Measurements from ENCODE around the gene AHCYL1.

AHCYL1 gene

GRCh38 chr1:109977225-109977624, 7.3 kb upstream of the AHCYL1 start:
- no peak for DNase-seq

- no peak for DNase-seq
Observed at GRCh38 chr1:109977657-109978378, 6.7 kb upstream of the AHCYL1 start.

DNA sequence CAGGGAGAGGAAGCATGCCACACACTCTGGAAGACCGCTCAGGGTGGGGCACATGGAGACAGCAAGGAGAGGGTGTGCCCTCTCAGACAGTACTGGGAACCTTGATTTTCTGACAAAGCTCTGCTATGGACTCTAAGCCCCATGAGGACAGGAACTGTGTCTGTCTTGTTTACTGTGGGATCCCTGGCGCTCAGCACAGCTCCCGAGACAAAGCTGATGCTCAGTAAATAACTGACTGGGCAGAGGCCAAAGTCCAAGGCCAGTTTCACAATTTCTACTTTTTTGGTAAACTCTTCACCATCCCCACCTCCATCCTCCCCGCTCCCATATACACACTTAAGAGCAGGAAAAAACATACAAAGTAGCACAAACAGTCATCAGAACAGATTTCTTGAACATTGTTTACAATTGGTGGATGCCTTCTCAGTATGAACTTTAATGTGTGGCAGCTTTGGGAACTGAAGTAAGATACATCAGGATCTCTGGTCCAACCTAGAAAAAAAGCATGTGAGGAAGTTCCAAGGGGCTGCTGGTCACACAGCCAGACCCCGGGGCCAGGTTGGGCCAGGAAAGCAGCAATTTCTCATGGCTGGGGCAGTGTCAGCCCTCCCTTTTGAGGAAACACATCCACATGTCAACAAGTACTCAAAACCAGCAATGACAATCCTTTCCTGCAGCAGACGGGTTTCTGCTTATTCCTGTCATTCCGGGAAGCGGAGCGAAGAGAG, 5.6 kb upstream of the AHCYL1 start:
- no peak for DNase-seq

DNA sequence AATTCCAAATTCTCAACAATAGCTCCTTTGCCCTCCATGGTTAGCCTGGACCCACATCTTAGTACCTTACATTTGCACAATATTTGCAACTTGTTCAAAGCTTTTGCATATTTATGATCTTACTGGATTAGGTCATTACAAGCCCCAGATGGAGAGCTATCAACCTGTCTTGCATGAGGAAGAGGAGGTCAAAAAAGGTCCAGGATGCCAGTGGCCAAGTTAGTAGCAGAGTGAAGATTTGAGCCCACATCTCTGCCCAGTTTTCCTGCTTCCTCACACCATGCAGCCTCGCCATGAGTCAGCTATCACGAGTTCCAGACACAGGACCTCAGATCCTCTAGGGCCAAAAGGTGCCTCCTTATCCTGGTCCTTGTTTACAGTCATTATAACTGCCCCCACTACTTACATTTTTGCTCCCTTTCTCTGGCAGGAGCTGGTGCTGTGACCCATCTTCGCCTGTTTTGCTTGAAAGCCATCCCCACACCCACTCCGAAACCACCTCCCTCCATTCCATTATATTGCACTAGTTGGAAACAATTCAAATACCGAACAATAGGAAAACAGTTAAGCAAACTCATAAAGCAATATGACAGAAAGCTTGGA, 5.0 kb upstream of the AHCYL1 start:
- DNase-seq: no peak

DNA sequence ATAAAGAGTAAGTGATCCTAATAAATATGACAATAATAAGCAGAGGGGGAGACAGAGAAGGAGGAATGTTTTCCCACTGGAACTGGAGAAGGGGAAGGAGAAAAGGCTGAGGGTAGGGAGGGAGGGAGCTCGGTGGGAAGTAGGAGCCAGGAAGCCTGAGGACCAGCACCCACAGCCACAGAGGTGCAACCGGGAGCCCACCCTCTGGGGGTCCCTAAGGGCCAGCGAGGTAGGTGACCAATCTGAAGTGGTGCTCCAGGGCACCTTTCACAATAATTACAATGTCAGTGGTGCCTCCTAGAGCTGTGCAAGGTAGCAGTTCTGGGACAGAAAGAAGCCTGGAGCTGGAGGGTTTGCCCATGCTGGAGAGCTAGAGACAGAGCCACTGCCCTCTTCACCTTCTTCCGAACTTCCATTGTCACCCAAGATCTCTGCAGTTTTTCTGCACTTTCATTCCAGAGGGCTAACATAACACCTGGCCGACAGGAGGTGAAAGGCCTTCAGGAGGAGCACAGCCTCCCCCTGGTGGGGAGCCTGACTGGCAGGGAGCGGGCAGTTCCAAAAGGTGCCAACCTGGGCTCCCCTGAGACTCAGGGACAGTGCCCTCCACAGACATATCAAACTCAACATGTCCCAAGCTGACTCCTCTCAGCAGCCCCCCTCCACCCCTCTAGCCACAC, 4.1 kb upstream of the AHCYL1 start:
- DNase-seq: no peak

DNA sequence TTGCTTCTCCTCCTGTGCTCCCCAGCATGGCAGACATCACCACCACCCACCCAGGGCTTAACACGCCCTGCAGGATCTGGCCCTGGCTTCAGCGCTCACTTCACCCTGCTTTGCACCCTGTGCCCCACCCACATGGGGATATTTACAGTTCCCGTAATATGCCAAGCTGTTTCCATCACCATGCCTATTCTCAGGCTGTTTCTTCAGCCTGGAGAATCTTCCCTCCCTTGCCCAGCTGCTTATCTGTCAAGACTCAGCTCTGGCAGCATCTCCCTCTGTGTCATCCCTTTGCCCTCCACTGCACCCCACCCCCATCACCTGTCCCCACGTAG, 3.6 kb upstream of the AHCYL1 start:
- no peak for DNase-seq

- no peak for DNase-seq
Observed at GRCh38 chr1:109983380-109984189, 980 bp upstream of the AHCYL1 start.

DNA sequence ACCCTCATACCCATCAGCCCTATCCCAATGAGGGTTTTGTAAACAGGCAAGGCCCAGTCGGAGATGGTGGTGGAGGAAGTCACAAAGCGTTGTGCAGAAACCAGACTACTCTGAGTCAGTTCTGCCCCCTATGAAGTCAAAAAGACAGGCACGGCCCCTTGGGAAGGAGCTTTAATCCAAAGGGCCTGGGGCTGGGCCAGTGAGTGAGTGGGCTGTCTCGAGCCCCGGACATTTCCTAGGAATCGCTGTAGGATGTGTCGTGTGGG, 442 bp upstream of the AHCYL1 start:
- DNase-seq: no peak

DNA sequence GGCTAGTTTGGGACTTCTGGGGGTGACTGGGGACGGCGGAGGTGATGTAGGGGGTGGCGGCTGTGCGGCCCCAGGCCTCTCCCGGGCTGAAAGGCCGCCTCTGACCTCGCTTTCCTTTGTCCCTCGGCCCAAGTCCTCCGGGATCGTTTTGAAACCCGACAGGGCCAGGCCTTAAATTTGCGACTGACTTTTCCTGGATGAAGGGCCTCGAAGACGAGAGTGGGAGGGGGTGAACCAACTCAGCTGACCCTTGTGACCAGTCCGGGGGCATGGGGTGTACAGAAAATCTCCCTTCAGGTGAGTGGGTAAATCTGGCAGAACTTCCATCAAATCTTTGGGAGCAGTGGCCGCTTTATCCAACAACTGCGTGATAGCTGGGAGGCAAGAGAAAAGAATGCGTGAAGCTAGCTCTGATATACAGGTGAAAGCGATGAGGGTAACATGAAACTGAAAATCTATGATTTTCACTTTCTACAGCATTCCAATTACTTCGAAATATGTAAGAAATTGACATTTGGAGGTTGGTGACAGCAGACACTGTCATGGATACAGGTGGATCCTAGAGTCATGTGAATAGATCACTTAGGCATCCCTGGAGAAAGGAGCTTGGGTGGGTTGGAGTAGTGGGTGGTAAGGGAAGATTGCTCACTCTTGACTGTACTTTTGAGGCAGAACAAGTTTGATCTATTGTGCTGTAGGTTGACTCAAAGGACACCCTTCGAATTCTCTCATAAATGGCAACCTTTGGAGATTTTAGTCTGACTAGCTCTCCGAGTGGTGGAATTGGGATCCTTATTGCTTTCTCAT, 885 bp downstream of the AHCYL1 start:
- DNase-seq: no peak

- no peak for DNase-seq
Observed at GRCh38 chr1:109986054-109986444, 1.5 kb downstream of the AHCYL1 start.

GRCh38 chr1:109988349-109988914, 3.9 kb downstream of the AHCYL1 start:
- DNase-seq: no peak

DNA sequence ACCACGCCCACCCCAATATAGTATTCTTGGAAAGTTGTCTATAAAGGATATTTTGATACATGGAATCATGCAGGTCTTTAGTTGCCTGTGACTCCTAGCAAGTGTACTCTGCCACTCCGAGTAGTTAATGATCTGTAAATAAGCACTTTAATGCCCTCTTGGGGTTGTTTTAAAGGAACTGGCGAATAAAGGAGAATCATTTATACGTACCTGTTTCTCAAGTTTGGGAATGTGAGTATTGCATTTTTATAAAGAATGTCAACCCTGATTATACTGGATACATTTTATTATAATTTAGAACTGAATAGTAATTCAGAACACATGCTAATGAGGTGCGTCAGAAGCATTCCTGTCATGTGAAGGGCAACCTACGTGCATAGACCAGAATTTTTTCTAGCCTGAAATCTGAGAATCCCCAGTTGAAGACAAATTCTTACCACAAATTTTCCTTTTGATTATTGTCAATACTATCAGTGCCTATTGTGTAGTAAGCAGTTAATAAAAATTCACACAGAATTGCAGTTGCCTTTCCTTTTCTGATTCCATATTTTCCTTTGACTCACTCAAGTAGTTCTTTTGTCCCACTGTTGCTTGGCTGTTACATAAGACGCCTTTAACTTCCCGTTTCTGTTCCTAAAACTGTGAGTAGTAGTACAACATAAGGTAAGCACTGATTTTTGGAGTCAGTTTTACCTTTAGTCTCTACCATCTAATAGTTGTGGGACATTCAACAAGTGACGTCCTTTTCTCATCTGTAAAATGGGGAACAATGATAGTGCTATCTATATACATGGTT, 5.1 kb downstream of the AHCYL1 start:
- DNase-seq: no peak

DNA sequence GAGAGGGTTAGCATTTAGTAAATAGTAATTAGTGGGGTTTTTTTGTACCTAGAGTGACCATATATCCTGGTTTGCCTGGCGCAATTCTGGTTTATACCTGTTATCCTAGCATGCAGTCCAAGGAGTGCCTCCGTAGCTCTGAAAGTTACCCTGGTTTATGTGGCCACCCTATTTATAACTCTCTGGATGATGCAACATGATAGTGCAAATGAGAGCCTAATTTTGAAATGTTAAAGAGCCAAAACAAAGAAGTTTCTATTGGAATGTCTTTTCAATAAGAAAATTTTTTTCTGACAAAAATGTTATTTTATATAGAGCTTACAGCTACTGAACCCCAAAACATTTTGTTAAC, 5.7 kb downstream of the AHCYL1 start:
- no peak for DNase-seq

GRCh38 chr1:109991400-109991925, 6.9 kb downstream of the AHCYL1 start:
- no peak for DNase-seq

DNA sequence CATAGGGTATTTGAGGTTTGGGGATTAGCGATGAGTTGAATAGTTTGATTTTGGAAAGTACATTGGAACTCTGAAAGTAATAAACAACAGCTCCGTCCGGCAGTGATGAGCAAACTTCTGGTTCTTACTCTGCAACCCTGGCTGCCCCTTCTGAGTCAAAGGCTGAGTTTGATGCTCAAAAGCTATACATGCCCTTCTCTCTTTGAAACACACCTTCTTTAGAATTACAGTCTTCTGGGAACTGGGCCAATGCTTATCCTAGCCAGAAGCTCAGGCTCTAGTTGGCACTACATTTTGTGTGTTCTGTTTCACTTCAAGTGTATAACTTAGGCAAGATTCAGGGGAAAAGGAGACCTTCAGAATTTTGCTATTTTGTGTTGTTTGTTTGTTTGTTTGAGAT, 9.3 kb downstream of the AHCYL1 start:
- no peak for DNase-seq

DNA sequence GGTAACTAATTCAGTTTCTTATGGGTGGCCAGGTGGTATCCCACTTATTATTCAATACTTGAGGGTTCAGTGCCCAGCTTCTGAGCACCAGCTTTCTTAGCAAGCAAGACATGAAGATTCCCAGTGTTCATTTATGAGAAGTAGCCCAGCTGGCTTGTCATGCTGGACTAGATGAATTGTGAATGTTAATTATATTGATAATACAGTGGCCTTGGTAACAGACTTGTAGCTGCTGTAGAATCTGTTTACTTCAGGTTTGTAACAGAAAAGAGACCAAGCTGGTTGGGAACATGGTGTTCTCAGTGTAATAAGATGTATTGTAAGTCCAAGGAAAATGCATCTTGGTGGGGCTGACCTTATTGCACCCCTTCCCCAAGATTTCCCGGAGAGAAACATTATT, 10.1 kb downstream of the AHCYL1 start:
- DNase-seq: no peak

DNA sequence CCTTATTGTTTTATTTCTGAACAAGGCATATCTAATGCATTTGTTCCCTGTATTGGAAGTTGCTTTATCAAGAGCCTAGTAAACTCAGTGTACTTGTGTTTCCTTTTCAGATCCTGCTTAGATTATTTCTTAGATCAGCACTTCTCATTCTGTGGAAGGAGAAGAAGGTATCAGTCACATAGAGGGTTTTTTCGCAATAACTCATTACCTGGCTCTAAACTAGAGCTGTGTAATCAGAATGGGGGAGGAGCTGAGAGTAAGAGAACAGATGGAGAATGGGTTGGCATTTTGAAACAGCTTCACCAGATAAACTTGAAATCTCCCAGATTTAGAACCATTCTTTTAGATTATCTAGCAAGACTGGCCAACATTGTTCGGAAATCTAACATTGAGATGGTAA, 11.0 kb downstream of the AHCYL1 start:
- DNase-seq: no peak

DNA sequence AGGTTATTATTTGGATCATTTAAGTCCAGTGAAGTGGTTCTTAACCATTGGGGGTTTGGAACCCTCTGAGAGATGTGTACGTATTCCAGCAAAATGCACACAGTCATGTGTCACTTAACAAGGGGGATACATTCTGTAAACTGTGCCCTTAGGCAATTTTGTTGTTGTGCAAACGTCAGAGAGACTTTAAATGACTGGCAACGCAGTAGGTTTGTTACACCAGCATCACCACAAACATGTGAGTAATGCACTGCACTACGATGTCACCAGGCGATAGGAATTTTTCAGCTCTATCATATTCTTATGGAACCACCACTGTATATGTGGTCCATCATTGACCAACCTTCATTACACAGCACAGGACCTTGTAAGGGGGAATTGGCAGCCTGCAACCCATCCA, 11.9 kb downstream of the AHCYL1 start:
- no peak for DNase-seq

DNA sequence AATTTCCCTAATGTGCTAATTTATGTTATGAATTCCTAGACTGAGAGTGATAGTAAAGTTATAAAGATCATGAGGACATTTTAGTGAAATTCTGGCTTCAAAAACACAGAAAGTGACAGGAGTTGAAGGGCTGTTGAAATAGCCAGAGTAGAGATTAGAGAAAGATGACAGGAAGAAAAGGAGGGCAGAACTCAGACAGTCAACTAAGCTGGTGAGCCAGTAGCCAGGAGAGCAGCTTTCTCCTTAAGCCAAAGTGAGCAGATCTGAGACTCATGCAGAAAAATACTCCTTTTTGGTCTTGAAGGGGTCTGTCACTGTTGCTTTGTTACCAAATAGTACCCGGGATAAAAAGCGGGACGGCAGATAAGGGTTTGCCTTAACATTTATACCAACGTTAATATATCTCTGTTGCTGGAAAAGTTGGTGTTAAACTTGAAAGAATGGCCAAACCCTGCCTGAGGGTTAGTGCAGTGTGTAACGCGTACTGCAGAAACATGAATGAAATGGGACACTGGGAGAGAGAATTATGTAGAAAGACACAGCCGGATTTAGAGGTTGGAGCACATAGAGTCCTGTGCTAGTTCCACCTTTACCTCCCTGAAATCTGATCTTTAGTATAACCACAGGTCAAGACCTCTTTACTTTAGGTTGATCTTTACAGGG, 12.8 kb downstream of the AHCYL1 start:
- no peak for DNase-seq

DNA sequence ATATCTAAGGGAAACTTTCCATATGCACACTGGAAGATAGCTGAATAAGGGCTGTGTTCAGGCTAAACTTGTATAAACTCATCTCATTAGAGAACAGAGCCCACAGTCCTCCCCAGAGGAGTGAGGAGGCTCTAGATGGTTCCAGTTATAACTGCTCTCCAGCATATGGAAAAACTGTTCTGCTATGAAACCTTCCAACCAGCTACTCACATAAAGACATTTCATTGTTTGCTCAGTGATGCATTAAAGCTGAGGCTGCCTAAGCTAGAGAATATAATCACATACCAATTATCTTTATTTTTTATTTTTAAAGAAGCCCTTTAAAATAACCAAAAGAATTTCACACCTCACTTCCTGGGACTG, 13.3 kb downstream of the AHCYL1 start:
- DNase-seq: no peak

DNA sequence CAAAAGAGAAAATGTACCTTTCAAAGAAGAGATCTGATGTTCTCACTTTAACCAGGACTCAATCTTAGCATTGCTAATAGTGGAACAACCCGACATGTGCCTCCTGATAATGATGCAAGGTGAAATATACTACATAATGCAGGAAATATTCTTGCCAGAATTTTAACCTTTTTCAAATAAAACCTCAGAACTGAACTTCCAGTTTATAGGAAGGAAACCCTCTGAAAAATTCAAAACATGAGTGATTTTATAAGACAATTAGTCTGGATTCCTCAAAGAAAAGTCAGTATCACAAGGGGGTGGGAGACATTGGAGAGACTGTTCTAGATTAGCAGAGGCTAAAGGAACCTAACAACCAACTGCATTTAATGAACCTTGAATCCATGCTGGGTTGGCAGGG, 18.1 kb downstream of the AHCYL1 start:
- no peak for DNase-seq
